M059J (cell line): ENCODE measurements around the gene PTGER4. TPM values are rescaled to one million over a fixed set of nuclear protein-coding genes. Genes with fewer than 3 reads are reported as not detected.
"Not testable (repeated sequence)": the region's sequence is repeated elsewhere in the genome, so short reads cannot be mapped to it uniquely, and the experiment has no call there.

Experiments
- DNase-seq: peaks from one replicate; pipeline ENCODE4 v3.0.0-alpha.2; 2012; ENCODE audit warnings: low read depth
- total RNA-seq: library from RNA; depleted of rRNA; stranded (reverse); fragments of >200 nt; shearing (Covaris generic); gene quantifications from 2 replicates; pipeline ENCODE4 v1.2.3, GENCODE V29; 2014

Gene PTGER4
- total RNA-seq, 1 experiment from 2014 or later = 9.0 TPM

GRCh38 chr5:40689438-40689837, 9.7 kb downstream of the PTGER4 start:
- DNase-seq = peak; percentile 98

GRCh38 chr5:40690267-40690666, 10.6 kb downstream of the PTGER4 start:
- DNase-seq = no peak

- DNase-seq = no peak
Observed at GRCh38 chr5:40691894-40692293, 12.2 kb downstream of the PTGER4 start.

DNA sequence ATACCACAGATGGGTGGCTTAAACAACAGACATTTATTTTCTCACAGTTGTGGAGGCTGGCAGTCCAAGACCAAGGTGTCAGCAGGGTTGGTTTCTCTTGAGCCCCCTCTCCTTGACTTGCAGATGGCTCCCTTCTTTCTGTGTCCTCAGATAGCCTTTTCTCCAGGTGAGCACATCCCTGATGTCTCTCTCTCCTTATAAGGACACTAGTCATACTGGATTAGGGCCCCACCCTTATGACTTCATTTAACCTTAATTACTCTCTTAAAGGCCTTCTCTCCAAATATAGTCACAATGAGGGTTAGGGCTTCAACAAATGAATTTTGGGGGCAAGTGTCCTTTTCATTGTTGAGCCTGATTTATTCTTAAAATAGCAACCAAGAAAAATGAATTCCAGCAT, 14.7 kb downstream of the PTGER4 start:
- DNase-seq = no peak

GRCh38 chr5:40700116-40700782, 20.5 kb downstream of the PTGER4 start:
- no peak for DNase-seq

- not testable (repeated sequence) for DNase-seq
Observed at GRCh38 chr5:40702027-40702426, 22.3 kb downstream of the PTGER4 start.

DNA sequence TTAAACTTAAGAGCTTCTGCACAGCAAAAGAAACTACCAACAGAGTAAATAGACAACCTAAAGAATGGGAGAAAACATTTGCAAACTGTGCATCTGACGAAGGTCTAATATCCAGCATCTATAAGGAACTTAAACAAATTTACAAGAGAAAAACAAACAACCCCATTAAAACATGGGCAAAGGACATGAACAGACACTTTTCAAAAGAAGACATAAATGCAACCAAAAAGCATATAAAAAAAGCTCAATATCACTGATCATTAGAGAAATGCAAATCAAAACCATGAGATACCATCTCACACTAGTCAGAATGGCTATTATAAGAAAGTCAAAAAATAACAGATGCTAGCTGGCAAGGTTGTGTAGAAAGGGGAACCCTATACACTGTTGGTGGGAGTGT, 25.8 kb downstream of the PTGER4 start:
- not testable (repeated sequence) for DNase-seq

DNA sequence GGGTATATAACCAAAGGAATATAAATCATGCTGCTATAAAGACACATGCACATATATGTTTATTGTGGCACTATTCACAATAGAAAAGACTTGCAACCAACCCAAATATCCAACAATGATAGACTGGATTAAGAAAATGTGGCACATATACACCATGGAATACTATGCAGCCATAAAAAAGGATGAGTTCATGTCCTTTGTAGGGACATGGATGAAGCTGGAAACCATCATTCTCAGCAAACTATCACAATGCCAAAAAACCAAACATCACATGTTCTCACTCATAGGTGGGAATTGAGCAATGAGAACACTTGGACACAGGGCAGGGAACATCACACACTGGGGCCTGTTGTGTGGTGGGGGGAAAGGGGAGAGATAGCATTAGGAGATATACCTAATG, 30.9 kb downstream of the PTGER4 start:
- not testable (repeated sequence) for DNase-seq

DNA sequence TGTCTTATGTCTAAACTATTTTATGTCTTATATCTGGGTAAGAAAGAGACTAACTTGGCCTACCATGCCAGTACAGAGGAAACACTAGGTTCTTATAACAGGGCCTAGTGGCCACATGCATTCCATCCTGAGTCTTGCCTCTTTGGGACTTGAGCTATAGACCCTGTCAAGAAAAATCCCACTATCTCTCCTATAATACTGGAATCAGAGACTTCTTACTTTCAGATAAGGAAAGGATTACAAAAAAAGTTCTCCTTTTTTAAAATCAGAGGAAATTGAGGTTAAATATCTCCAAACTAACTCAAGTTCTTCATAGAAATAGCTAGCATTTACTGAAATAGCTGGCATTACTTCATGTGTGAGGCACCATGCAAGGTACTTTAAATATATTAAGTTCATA, 34.3 kb downstream of the PTGER4 start:
- DNase-seq = no peak

- DNase-seq = peak; percentile 23
Observed at GRCh38 chr5:40716000-40716399, 36.3 kb downstream of the PTGER4 start.

DNA sequence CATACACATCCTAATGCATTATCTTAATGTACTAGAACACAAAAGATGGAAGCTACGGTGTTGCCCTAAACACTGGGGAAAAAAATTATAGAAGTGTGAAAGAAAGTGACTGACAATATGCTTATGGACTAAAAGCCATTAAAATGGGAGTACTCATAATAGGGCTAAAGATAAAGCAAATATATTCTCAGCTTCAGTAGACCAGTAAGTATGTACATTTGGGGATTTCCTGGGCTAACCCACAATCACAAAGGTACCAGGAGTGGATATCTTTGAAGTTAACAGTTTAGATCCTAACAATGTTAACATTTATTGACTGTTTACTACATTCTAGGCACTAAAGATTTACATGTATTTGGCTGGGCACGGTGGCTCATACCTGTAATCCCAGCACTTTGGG, 36.9 kb downstream of the PTGER4 start:
- no peak for DNase-seq

DNA sequence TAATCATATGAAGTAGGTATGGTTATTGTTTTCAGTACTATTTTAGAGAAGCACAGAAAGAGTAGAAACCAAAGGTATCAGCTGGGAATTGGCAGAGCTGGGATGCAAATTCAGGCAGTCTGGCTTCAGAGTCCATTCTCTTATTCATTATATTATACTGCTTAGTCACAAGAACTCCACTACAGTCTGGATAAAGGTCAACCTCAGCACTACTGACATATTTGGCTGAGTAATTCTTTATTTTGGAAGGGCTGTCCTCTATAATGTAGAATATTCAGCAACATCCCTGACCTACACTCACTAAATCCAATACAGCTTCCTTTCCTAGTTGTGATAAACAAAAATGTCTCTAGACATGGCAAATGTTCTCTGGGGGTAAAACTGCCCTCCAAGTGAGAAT, 37.6 kb downstream of the PTGER4 start:
- DNase-seq = peak; percentile 66

DNA sequence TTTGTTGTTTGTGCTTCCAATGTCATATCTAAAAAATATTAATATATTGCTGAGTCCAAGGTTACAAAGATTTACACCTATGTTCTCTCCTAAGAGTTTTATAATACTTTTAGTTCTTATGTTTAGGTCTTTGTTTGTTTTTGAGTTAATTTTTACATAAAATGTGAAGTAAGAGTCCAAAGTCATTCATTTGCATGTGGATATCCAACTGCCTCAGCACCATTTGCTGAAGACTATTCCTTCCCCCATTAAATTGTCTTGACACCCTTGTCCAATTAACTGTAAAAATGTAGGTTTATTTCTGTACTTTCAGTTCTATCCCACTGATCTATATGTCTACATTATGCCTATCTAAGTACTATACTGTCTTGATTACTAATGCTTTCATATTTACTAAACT, 40.4 kb downstream of the PTGER4 start:
- no peak for DNase-seq

GRCh38 chr5:40722497-40722911, 42.8 kb downstream of the PTGER4 start:
- not testable (repeated sequence) for DNase-seq

DNA sequence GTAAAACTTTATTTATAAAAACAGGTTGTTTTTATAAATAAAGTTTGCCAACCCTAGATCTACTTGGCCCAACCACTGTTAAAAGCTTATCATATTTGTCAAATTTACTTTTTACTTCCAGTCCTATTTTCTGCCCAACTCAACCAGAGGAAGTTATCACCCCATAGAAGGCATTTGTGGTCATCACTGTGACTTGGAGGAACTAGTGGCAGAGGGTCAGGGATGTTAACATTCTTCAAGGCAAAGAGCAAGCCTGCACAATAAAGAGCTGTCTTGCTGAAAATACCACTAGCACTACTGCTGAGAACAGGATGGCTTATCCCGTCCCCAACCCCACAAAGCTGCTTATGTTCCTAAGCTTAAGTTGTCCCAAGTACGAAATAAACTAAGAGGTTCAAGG, 53.7 kb downstream of the PTGER4 start:
- peak; percentile 20 for DNase-seq

GRCh38 chr5:40733879-40734563, 54.3 kb downstream of the PTGER4 start:
- DNase-seq = no peak

- peak; percentile 80 for DNase-seq
Observed at GRCh38 chr5:40734986-40735385, 55.3 kb downstream of the PTGER4 start.

DNA sequence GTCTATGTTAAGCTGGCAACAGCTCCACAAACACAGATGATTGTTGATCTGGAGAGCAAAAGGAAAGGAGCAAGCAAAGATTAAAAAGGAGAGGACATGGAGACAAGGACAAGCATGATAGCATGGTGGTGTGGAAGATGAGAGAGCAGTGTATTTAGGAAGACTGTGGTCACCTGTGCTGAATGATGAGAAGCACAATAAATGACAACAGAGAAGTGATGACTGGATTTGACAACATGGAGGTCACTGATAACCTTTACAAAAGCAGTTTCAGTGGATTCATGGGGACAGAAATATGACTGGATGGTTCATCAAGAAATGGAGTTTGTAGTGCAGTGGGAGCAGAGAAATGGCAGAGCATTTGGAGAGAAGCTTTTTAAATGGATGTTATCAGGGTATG, 55.9 kb downstream of the PTGER4 start:
- no peak for DNase-seq

- peak; percentile 75 for DNase-seq
Observed at GRCh38 chr5:40736103-40736875, 56.6 kb downstream of the PTGER4 start.

- peak; percentile 38 for DNase-seq
Observed at GRCh38 chr5:40738502-40738901, 58.8 kb downstream of the PTGER4 start.
